ENCODE data around the gene ZBTB24. TPM values are rescaled to one million over a fixed set of nuclear protein-coding genes. Genes with fewer than 3 reads are reported as not detected.

Gene ZBTB24
- total RNA-seq, 1 experiment from 2014 or later = 27.3 TPM

DNA sequence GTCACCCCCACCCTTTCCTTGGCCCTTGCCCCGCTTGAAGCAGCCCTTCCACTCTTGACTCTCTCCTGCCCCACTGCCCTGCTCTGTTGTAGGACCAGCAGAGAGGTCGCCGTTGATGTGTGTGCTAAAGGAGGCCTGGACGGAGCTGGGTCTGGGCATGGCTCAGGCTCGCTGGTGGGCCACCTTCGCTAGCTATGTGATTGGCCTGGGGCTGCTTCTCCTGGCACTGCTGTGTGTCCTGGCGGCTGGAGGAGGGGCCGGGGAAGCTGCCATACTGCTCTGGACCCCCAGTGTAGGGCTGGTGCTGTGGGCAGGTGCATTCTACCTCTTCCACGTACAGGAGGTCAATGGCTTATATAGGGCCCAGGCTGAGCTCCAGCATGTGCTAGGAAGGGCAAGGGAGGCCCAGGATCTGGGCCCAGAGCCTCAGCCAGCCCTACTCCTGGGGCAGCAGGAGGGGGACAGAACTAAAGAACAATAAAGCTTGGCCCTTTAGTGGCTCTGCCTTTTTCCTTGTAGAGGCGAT is 39.5 kb downstream of the ZBTB24 start:
- peaks cover 10% of the 10 kb centered on the region for H3K27me3 Mint-ChIP-seq (ENCODE audit: low read depth)

More for the DNA sequence above, 39.5 kb downstream of the ZBTB24 start:
- Mint-ChIP-seq H3K27ac (0 out of 7 replicates have a peak overlapping the region, but pooled peaks of 2 of the 3 experiments have one; percentile 27 to 57), H3K36me3 (ENCODE audit: insufficient read depth in 1 of 3, low read depth in 3 of 3) (peaks cover 22 to 56% (median 47%) of the 10 kb centered on the region in 3 experiments), H3K4me3 (no peak overlapping the region; a peak in 1 of 5 replicates), H3K9me3 (no peaks in the 10 kb centered on the region; a peak in 1 of 5 replicates), H3K4me1 (peaks cover 17 to 19% of the 10 kb centered on the region in 2 experiments)
- Histone ChIP-seq H2AFZ (ENCODE audit: low read length) (no peak overlapping the region), H2BK5ac (ENCODE audit: insufficient read length, low read length) (no peak overlapping the region), H3K23ac (ENCODE audit: insufficient read length, low read depth, low read length) (no peak overlapping the region), H3K79me1 (ENCODE audit: insufficient read depth, low read depth, low read length, poor library complexity, severe bottlenecking) (no peaks in the 10 kb centered on the region), H4K91ac (ENCODE audit: insufficient read length, low read depth, low read length) (no peak overlapping the region), H3K4me2 (ENCODE audit: insufficient read depth, insufficient read length, low read length) (no peak overlapping the region), H3K14ac (ENCODE audit: insufficient read depth, low read length) (no peak overlapping the region), H4K20me1 (ENCODE audit: control insufficient read depth, insufficient read depth, insufficient read length) (no peaks in the 10 kb centered on the region), H3T11ph (ENCODE audit: low read length) (no peak overlapping the region), H3K56ac (ENCODE audit: insufficient read length, low read depth, low read length) (no peak overlapping the region), H3K4me1 (ENCODE audit: insufficient read depth, low read length) (peaks cover 3% of the 10 kb centered on the region; the same call in 1 of the 2 replicates), H4K5ac (ENCODE audit: insufficient read length, low read depth, low read length) (no peak overlapping the region), H3K79me2 (ENCODE audit: insufficient read depth, low read length) (no peaks in the 10 kb centered on the region), H3K4ac (ENCODE audit: low read depth, low read length) (no peak overlapping the region), H2AK5ac (ENCODE audit: insufficient read length, low read length) (no peak overlapping the region), H2BK120ac (ENCODE audit: low read depth, low read length, poor library complexity, severe bottlenecking) (no peak overlapping the region), H3K9me3 (ENCODE audit: control insufficient read depth, low read depth, low read length) (no peaks in the 10 kb centered on the region), H3K27me3 (ENCODE audit: insufficient read depth, low read length) (no peaks in the 10 kb centered on the region), H3K9ac (ENCODE audit: extremely low read depth, insufficient read length, low read length) (no peak overlapping the region), H2BK20ac (ENCODE audit: low read depth, low read length, poor library complexity, severe bottlenecking) (no peak overlapping the region), H3K18ac (ENCODE audit: insufficient read length, low read depth, low read length) (no peak overlapping the region), H4K8ac (replicated peaks; ENCODE audit: insufficient read length, low read depth, low read length) (no peak overlapping the region), H2BK12ac (ENCODE audit: insufficient read length, low read depth, low read length) (no peak overlapping the region), H3K27ac (ENCODE audit: insufficient read length, low read depth, low read length) (no peak overlapping the region), H3K23me2 (ENCODE audit: insufficient read length, low read depth, low read length, poor library complexity, severe bottlenecking) (peaks cover 14% of the 10 kb centered on the region), H2BK15ac (ENCODE audit: low read depth, low read length) (no peak overlapping the region)
- DNase-seq = no peak
- TF ChIP-seq, protein P1, sequence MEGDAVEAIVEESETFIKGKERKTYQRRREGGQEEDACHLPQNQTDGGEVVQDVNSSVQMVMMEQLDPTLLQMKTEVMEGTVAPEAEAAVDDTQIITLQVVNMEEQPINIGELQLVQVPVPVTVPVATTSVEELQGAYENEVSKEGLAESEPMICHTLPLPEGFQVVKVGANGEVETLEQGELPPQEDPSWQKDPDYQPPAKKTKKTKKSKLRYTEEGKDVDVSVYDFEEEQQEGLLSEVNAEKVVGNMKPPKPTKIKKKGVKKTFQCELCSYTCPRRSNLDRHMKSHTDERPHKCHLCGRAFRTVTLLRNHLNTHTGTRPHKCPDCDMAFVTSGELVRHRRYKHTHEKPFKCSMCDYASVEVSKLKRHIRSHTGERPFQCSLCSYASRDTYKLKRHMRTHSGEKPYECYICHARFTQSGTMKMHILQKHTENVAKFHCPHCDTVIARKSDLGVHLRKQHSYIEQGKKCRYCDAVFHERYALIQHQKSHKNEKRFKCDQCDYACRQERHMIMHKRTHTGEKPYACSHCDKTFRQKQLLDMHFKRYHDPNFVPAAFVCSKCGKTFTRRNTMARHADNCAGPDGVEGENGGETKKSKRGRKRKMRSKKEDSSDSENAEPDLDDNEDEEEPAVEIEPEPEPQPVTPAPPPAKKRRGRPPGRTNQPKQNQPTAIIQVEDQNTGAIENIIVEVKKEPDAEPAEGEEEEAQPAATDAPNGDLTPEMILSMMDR (conservative IDR thresholded peaks at IDR 0.05) = no peak
- WGBS (ENCODE audit: extremely low coverage, insufficient read length, low lambda C conversion rate) = no CpG with 5 or more reads among the region's 10 CpGs

All from H9 (cell line).